ENCODE results near the gene PHYKPL. TPM values are rescaled to one million over a fixed set of nuclear protein-coding genes. Genes with fewer than 3 reads are reported as not detected.

Gene PHYKPL
- total and polyA plus RNA-seq, 2 of the 8 experiments (the other 6 are each of a cell fraction or from before 2014, with no cell fraction given), result 25.1 to 32.1 TPM

GRCh38 chr5:178212241-178213002 is 20.2 kb downstream of the PHYKPL start (continued):
- no peak for TF ChIP-seq CTCF (IDR thresholded peaks at IDR 0.05; ENCODE audit: control extremely low read depth in 1 of 3, insufficient read depth in 1 of 3, low read depth in 1 of 3, low read length in 3 of 3)
- TF ChIP-seq SIN3A (conservative IDR thresholded peaks at IDR 0.05 in 1 of 2, IDR thresholded peaks at IDR 0.05 in 1 of 2; ENCODE audit: low read depth in 1 of 2, low read length in 2 of 2), result no peak
- TF ChIP-seq SP4 (IDR thresholded peaks at IDR 0.05; ENCODE audit: low read length), result no peak
- no peak for TF ChIP-seq EZH2 (IDR thresholded peaks at IDR 0.05; ENCODE audit: low read depth, low read length, severe bottlenecking)
- TF ChIP-seq RNF2 (IDR thresholded peaks at IDR 0.05; ENCODE audit: borderline replicate concordance, low read depth, low read length, missing control alignments, poor library complexity, severe bottlenecking), result no peak
- no peak for TF ChIP-seq KDM4A (IDR thresholded peaks at IDR 0.05; ENCODE audit: low read depth, low read length, severe bottlenecking)
- TF ChIP-seq MAFK (IDR thresholded peaks at IDR 0.05; ENCODE audit: low read depth, low read length), result no peak
- no peak for TF ChIP-seq CREB1 (IDR thresholded peaks at IDR 0.05)
- TF ChIP-seq POLR2A (IDR thresholded peaks at IDR 0.05; ENCODE audit: control extremely low read depth in 1 of 2, low read depth in 2 of 2, low read length in 2 of 2), result peak; percentile 10 to 84
- no peak for TF ChIP-seq EP300 (IDR thresholded peaks at IDR 0.05; ENCODE audit: borderline replicate concordance in 1 of 2, low read depth in 2 of 2, low read length in 2 of 2)
- TF ChIP-seq SP1 (IDR thresholded peaks at IDR 0.05; ENCODE audit: low read depth, low read length), result no peak
- no peak for TF ChIP-seq CHD1 (IDR thresholded peaks at IDR 0.05; ENCODE audit: low read depth, low read length)
- no peak for TF ChIP-seq PHF8 (conservative IDR thresholded peaks at IDR 0.05; ENCODE audit: low read depth, low read length)
- TF ChIP-seq CBX5 (IDR thresholded peaks at IDR 0.05; ENCODE audit: low read depth, low read length), result no peak
- no peak for TF ChIP-seq SAP30 (IDR thresholded peaks at IDR 0.05; ENCODE audit: insufficient read depth, insufficient replicate concordance, low read length)
- no peak for TF ChIP-seq TBP (IDR thresholded peaks at IDR 0.05; ENCODE audit: low read depth, low read length)
- TF ChIP-seq ATF3 (IDR thresholded peaks at IDR 0.05; ENCODE audit: insufficient read depth, low read depth, low read length), result no peak
- TF ChIP-seq POLR2AphosphoS5 (IDR thresholded peaks at IDR 0.05; ENCODE audit: low read depth, low read length), result peak; percentile 80
- TF ChIP-seq TCF12 (IDR thresholded peaks at IDR 0.05; ENCODE audit: low read depth, low read length), result no peak
- no peak for TF ChIP-seq EGR1 (IDR thresholded peaks at IDR 0.05; ENCODE audit: borderline replicate concordance, low read depth, low read length)
- TF ChIP-seq SRF (IDR thresholded peaks at IDR 0.05; ENCODE audit: low read depth, low read length), result no peak
